Liver (tissue), 9 donors: ENCODE measurements around the gene TEX14. TPM values are rescaled to one million over a fixed set of nuclear protein-coding genes. Genes with fewer than 3 reads are reported as not detected.

ENCODE experiments used
- DNase-seq: peaks from one replicate; pipeline ENCODE4 v3.0.0-alpha.2; 2017; ENCODE audit warnings: low spot score
- H3K27ac ChIP-seq, 2 donors: one replicate each; pipeline ENCODE4 v1.7.0; 2013; ENCODE audit warnings: inconsistent platforms in 2 of 2, low read length in 2 of 2, control low read depth in 1 of 2, low read depth in 1 of 2, mild to moderate bottlenecking in 1 of 2
- H3K27me3 ChIP-seq, 4 donors: one replicate each; pipeline versions ENCODE4 v1.6.1 to v1.7.0; 2013; ENCODE audit warnings: low read length in 3 of 4, inconsistent platforms in 1 of 4, mild to moderate bottlenecking in 1 of 4, moderate library complexity in 1 of 4; ENCODE audit not compliant: control insufficient read depth in 4 of 4, insufficient read depth in 4 of 4
- H3K36me3 ChIP-seq, 4 donors: one replicate each; pipeline versions ENCODE4 v1.6.1 to v1.7.0; 2013; ENCODE audit warnings: low read length in 3 of 4, mild to moderate bottlenecking in 3 of 4, low read depth in 1 of 4, moderate library complexity in 1 of 4; ENCODE audit not compliant: control insufficient read depth in 4 of 4, insufficient read depth in 3 of 4
- H3K4me1 ChIP-seq, 4 donors: one replicate each; pipeline versions ENCODE4 v1.6.1 to v1.7.0; 2013; ENCODE audit warnings: low read length in 3 of 4, mild to moderate bottlenecking in 3 of 4, moderate library complexity in 1 of 4; ENCODE audit not compliant: control insufficient read depth in 4 of 4, insufficient read depth in 4 of 4
- H3K4me3 ChIP-seq, 3 donors: one replicate each; pipeline versions ENCODE4 v1.6.1 to v1.7.0; 2013; ENCODE audit warnings: low read length in 3 of 3, control low read depth in 1 of 3, low read depth in 1 of 3, mild to moderate bottlenecking in 1 of 3
- H3K9ac ChIP-seq, 2 donors: one replicate each; pipeline ENCODE4 v1.7.0; 2013; ENCODE audit warnings: low read length in 2 of 2, mild to moderate bottlenecking in 2 of 2, moderate library complexity in 2 of 2, control low read depth in 1 of 2, low read depth in 1 of 2
- H3K9me3 ChIP-seq, 4 donors: one replicate each; pipeline versions ENCODE4 v1.6.1 to v1.7.0; 2013; ENCODE audit warnings: low read length in 3 of 4; ENCODE audit not compliant: control insufficient read depth in 4 of 4
- ATF3 ChIP-seq: IDR thresholded peaks from 2 replicates; pipeline ENCODE4 v1.6.1; 2016; ENCODE audit warnings: antibody characterized with exemption
- CTCF ChIP-seq: fragments of 150-350 bp; IDR thresholded peaks from 2 replicates; pipeline ENCODE4 v1.5.1; 2017; ENCODE audit warnings: improper control_type of control experiment, low read depth, low read length; ENCODE audit not compliant: missing input control
- EGR1 ChIP-seq, 2 donors: IDR thresholded peaks; 2 replicates each; pipeline ENCODE4 v1.6.1; 2016 to 2018; ENCODE audit warnings: antibody characterized with exemption in 2 of 2, low read depth in 2 of 2
- FOXA1 ChIP-seq: IDR thresholded peaks from 2 replicates; pipeline ENCODE4 v1.6.1; 2016; ENCODE audit warnings: antibody characterized with exemption
- FOXA2 ChIP-seq: IDR thresholded peaks from 2 replicates; pipeline ENCODE4 v1.6.1; 2016; ENCODE audit warnings: antibody characterized with exemption
- GABPA ChIP-seq, 2 donors: IDR thresholded peaks in 1 of 2; conservative IDR thresholded peaks in 1 of 2; 2 replicates each; pipeline ENCODE4 v1.6.1; 2016; ENCODE audit warnings: antibody characterized with exemption in 2 of 2, mild to moderate bottlenecking in 1 of 2, moderate library complexity in 1 of 2
- HNF4A ChIP-seq, 2 donors: conservative IDR thresholded peaks; 2 replicates each; pipeline ENCODE4 v1.6.1; 2016; ENCODE audit warnings: antibody characterized with exemption in 2 of 2, mild to moderate bottlenecking in 2 of 2
- HNF4G ChIP-seq: IDR thresholded peaks from 2 replicates; pipeline ENCODE4 v1.6.1; 2016; ENCODE audit warnings: antibody characterized with exemption
- JUND ChIP-seq, 2 donors: IDR thresholded peaks; 2 replicates each; pipeline ENCODE4 v1.6.1; 2016; ENCODE audit warnings: antibody characterized with exemption in 2 of 2
- NR2F2 ChIP-seq: IDR thresholded peaks from 2 replicates; pipeline ENCODE4 v1.6.1; 2016; ENCODE audit warnings: antibody characterized with exemption
- RAD21 ChIP-seq, 2 donors: IDR thresholded peaks; 2 replicates each; pipeline ENCODE4 v1.6.1; 2016; ENCODE audit warnings: antibody characterized with exemption in 2 of 2, mild to moderate bottlenecking in 2 of 2
- REST ChIP-seq: IDR thresholded peaks from 2 replicates; pipeline ENCODE4 v1.6.1; 2016; ENCODE audit warnings: antibody characterized with exemption, mild to moderate bottlenecking
- RXRA ChIP-seq, 2 donors: IDR thresholded peaks; 2 replicates each; pipeline ENCODE4 v1.6.1; 2017 to 2018; ENCODE audit warnings: antibody characterized with exemption in 2 of 2, mild to moderate bottlenecking in 1 of 2
- SP1 ChIP-seq: IDR thresholded peaks from 2 replicates; pipeline ENCODE4 v1.6.1; 2018; ENCODE audit warnings: antibody characterized with exemption, mild to moderate bottlenecking
- TAF1 ChIP-seq: conservative IDR thresholded peaks from 2 replicates; pipeline ENCODE4 v1.6.1; 2016; ENCODE audit warnings: antibody characterized with exemption, mild to moderate bottlenecking
- YY1 ChIP-seq: IDR thresholded peaks from 2 replicates; pipeline ENCODE4 v1.6.1; 2016; ENCODE audit warnings: antibody characterized with exemption, mild to moderate bottlenecking
- WGBS: extraction: QIAGEN DNeasy Blood & Tissue Kit; methylation state at CpG from one replicate; pipeline ENCODE4 v1.1.7; 2013; 5-methylcytosine and 5-hydroxymethylcytosine counted together
- polyA plus RNA-seq, 2 donors: library from polyadenylated mRNA; stranded (reverse) in 1 of 2; unstranded in 1 of 2; fragments of 200-250 nt in 1 of 2; fragments of >200 nt in 1 of 2; fragmentation: Nextera tagmentation in 1 of 2; extraction: Ambion mirVana in 1 of 2; gene quantifications; one replicate each; pipeline versions ENCODE4 v1.2.1 to v1.2.3, GENCODE V29; 2013 to 2015
- total RNA-seq, 2 donors: library from RNA; depleted of rRNA; stranded (reverse); fragments of >200 nt; gene quantifications; one replicate each; pipeline ENCODE4 v1.2.3, GENCODE V29; 2014
- TF ChIP-seq, protein P1 (sequence below): IDR thresholded peaks from 2 replicates; pipeline ENCODE4 v1.6.1; 2016; ENCODE audit warnings: antibody characterized with exemption
- TF ChIP-seq, protein P2 (sequence below): IDR thresholded peaks from 2 replicates; pipeline ENCODE4 v1.6.1; 2016; ENCODE audit warnings: antibody characterized with exemption
- donor health status: healthy.
- donor health status: healthy.
- donor health status: healthy.
- donor health status: healthy.
- donor health status: healthy.

Gene TEX14
- total and polyA plus RNA-seq, 4 donors = 0.01 to 0.17 (median 0.13) TPM

DNA sequence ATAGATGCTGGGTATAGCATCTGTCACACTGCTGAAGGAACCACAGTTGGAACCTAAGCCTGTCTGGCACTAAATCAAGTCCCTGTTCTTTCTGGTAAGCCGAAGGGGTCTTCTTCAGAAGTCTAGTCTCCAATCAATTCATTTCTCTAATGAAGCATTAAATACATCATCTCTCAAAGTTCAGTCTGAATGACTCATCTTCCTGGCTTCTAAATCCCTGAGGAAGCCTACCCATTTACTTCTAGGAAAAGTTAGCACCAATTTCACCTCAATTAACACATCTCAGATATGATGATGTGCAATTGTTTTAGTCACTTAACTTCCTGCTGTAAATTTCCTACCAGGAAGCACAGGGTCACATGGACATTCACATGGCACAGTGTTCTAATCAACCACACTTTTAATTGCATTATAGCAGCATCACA is 49.9 kb downstream of the TEX14 start:
- H3K4me1 ChIP-seq = peaks cover 0 to 4% (median 1%) of the 10 kb centered on the region in 4 donors
- no peaks in the 10 kb centered on the region for H3K27me3 ChIP-seq
- no peaks in the 10 kb centered on the region for H3K9me3 ChIP-seq
- H3K4me3 ChIP-seq = no peak overlapping the region
- no peak for TF ChIP-seq CTCF
- TF ChIP-seq RAD21 (IDR thresholded peaks at IDR 0.05) = no peak
- no peak for TF ChIP-seq REST
- TF ChIP-seq SP1 = no peak
- TF ChIP-seq FOXA2 = no peak
- TF ChIP-seq GABPA (IDR thresholded peaks at IDR 0.05 in 1 of 2, conservative IDR thresholded peaks at IDR 0.05 in 1 of 2) = no peak
- TF ChIP-seq TAF1 = no peak
- no peak for TF ChIP-seq YY1
- TF ChIP-seq JUND (IDR thresholded peaks at IDR 0.05) = no peak
- no peak for TF ChIP-seq HNF4G
- TF ChIP-seq, protein P1, sequence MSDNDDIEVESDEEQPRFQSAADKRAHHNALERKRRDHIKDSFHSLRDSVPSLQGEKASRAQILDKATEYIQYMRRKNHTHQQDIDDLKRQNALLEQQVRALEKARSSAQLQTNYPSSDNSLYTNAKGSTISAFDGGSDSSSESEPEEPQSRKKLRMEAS = no peak
- TF ChIP-seq HNF4A (conservative IDR thresholded peaks at IDR 0.05) = no peak
- no peak for TF ChIP-seq EGR1 (IDR thresholded peaks at IDR 0.05; ENCODE audit: low read depth in 2 of 2)
- H3K36me3 ChIP-seq = no peaks in the 10 kb centered on the region
- 92% methylated on average over 1 of the region's 1 CpG for WGBS
- no peak overlapping the region for H3K9ac ChIP-seq
- no peak overlapping the region for H3K27ac ChIP-seq
- DNase-seq = no peak

DNA sequence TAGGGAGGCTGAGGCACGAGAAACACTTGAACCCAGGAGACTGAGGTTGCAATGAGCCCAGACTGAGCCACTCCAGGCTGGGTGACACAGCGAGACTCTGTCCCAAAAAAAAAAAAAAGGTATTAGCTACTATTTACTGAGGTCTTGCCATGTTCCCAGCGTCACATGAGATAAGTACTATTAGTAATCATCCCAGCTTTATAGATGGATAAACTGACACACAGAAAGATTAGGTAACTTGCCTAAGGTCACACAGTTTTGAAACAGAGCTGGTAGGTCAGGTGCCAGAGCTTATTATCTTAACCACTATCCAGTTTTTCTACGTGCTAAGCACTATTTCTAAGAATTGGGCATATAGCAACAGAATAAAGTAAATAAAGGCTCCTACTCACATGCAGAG is 51.6 kb downstream of the TEX14 start:
- Histone ChIP-seq H3K9me3 (no peaks in the 10 kb centered on the region), H3K27ac (no peak overlapping the region), H3K4me1 (peaks cover 2 to 9% (median 5%) of the 10 kb centered on the region in 4 donors), H3K27me3 (no peaks in the 10 kb centered on the region), H3K9ac (no peak overlapping the region), H3K4me3 (no peak overlapping the region), H3K36me3 (no peaks in the 10 kb centered on the region)
- 53% methylated on average over 4 of the region's 4 CpGs for WGBS
- no peak for DNase-seq
- TF ChIP-seq ATF3 (no peak), YY1 (no peak), SP1 (peak; percentile 21), FOXA2 (no peak), RAD21 (IDR thresholded peaks at IDR 0.05) (no peak), GABPA (IDR thresholded peaks at IDR 0.05 in 1 of 2, conservative IDR thresholded peaks at IDR 0.05 in 1 of 2) (no peak), REST (no peak), HNF4G (no peak), JUND (IDR thresholded peaks at IDR 0.05) (no peak), TAF1 (no peak), NR2F2 (no peak), RXRA (IDR thresholded peaks at IDR 0.05) (peak in 1 of 2 donors; percentile 52), FOXA1 (no peak)
- TF ChIP-seq, protein P2, sequence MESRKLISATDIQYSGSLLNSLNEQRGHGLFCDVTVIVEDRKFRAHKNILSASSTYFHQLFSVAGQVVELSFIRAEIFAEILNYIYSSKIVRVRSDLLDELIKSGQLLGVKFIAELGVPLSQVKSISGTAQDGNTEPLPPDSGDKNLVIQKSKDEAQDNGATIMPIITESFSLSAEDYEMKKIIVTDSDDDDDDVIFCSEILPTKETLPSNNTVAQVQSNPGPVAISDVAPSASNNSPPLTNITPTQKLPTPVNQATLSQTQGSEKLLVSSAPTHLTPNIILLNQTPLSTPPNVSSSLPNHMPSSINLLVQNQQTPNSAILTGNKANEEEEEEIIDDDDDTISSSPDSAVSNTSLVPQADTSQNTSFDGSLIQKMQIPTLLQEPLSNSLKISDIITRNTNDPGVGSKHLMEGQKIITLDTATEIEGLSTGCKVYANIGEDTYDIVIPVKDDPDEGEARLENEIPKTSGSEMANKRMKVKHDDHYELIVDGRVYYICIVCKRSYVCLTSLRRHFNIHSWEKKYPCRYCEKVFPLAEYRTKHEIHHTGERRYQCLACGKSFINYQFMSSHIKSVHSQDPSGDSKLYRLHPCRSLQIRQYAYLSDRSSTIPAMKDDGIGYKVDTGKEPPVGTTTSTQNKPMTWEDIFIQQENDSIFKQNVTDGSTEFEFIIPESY = peak; percentile 12
- TF ChIP-seq, protein P1 = no peak
